GM19043 (cell line): ENCODE measurements around the gene CDH23.
A peak's percentile ranks its signal among the peaks of the same experiment; 100 is the strongest.

Source experiments
- ATAC-seq: cut with Tn5 transposase; IDR thresholded peaks from one replicate; pipeline ENCODE4 v1.9.1; 2021; ENCODE audit warnings: low read depth; ENCODE audit not compliant: unreplicated experiment

CDH23 gene

GRCh38 chr10:71746344-71747037 lies 349.8 kb downstream of the CDH23 start:
- ATAC-seq = no peak

- ATAC-seq = no peak
Observed at GRCh38 chr10:71747039-71747531, 350.4 kb downstream of the CDH23 start.

- ATAC-seq = no peak
Observed at GRCh38 chr10:71747551-71748523, 351.1 kb downstream of the CDH23 start.

GRCh38 chr10:71748671-71749191 lies 352.0 kb downstream of the CDH23 start:
- ATAC-seq = peak; percentile 45

DNA sequence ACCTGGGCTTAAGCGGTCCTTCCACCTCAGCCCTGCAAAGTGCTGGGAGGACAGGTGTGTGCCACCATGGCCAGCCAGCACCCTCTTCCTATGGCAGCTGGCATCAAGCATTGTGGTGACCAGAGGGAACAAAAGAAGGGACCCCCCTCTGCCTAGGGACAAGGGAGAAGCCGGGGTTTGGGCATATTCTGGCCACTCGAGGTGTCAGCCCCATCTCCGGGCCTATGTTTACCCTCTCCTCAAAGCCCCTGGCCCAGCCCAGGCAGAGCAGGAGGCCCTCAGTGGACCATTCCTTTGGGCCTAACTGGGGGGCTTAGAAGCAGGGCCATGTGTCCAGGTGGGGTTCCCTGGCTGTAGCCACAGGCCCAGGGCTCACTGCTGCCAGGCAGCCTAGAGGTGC lies 352.7 kb downstream of the CDH23 start:
- ATAC-seq = no peak

GRCh38 chr10:71750124-71750841 lies 353.6 kb downstream of the CDH23 start:
- no peak for ATAC-seq

- no peak for ATAC-seq
Observed at GRCh38 chr10:71750986-71751385, 354.3 kb downstream of the CDH23 start.

GRCh38 chr10:71751515-71752224 lies 354.9 kb downstream of the CDH23 start:
- ATAC-seq = no peak

DNA sequence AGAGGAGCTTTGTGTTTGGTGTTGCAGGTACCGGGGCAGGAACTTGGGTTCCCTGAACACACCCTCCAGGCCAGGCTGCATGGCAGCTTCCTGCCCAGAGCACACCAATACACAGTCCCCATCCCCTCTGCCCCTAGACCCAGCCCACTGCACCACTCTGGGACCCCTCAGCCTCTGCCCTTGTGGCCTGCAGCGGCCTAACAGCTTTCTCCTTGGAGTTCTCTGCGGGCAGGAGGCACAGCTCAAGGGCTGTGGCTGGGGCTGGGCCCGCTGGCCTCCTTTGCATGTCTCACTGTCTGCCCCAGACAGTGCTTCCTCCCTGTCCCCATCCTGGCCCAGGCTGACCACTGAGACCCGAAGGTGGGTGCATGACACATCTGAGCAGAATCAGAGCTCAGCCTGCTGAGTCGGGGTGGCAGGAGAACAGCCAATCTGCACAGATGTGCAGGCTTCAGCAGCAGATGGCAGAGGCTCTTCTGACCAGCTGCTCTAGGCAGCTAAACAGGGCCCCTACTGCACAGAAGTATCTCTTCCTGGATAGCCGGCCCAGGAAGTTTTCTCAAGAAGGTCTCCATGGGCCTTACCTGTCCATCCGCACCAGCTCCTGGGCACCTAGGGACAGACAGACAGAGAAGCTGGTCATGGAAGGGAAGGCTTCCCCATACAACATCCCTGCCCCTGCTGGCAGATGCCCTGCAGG lies 355.8 kb downstream of the CDH23 start:
- ATAC-seq = no peak

GRCh38 chr10:71753091-71753959 lies 356.6 kb downstream of the CDH23 start:
- ATAC-seq = no peak

DNA sequence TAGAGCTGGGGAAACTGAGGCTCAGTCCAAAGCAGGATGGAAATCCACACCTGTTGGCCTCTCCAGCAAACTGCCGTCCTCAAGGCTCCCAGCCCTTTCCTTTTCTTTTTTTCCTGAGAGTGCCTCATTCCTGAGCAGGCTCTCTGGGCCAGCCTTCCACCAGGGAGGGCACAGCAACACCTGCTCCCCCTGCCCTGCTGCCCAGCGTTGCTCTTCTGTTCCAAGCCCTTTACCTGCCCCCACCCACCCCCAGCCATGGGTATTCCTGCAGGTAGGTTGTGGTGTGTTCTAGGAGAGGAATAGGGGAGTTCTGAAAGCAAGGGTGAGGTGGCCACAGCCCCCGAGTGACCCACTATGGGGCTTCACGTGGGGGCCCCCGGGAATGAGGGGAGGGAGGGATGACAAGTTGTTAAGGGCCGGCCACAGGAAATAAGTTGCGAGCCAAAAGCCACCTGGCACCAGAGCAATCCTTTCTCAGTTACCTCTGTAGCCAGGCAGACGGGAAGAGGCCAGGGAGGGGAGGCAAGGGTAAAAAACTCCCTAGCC lies 357.3 kb downstream of the CDH23 start:
- ATAC-seq = no peak

- ATAC-seq = no peak
Observed at GRCh38 chr10:71754562-71754961, 357.8 kb downstream of the CDH23 start.

- ATAC-seq = no peak
Observed at GRCh38 chr10:71755179-71755879, 358.6 kb downstream of the CDH23 start.

GRCh38 chr10:71756311-71757191 lies 359.8 kb downstream of the CDH23 start:
- no peak for ATAC-seq

GRCh38 chr10:71757399-71757922 lies 360.7 kb downstream of the CDH23 start:
- no peak for ATAC-seq

GRCh38 chr10:71761105-71761511 lies 364.4 kb downstream of the CDH23 start:
- no peak for ATAC-seq
